Measurements from ENCODE around the gene MRFAP1L1.

DNA sequence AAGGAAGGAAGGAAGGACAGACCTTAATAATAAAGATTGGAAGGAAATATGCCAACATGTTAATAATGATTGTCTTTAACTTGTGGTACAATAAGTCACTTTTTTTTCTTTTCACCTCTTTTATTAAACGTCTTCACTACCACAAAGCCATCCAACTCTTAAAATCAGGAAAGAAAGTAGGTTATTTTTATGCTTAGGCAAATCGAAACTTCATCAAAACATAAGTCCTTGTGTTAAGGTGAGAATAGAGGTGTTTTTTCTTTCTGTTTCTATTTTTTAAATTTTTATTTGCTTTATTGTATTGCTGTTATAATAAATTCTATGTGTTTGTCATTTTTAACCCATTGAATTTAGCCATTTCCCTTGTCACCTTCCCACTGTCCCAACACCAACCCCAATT, 32.8 kb upstream of the MRFAP1L1 start:
- TF ChIP-seq EP300 (IDR thresholded peaks at IDR 0.05), result no peak
- TF ChIP-seq, protein P1, sequence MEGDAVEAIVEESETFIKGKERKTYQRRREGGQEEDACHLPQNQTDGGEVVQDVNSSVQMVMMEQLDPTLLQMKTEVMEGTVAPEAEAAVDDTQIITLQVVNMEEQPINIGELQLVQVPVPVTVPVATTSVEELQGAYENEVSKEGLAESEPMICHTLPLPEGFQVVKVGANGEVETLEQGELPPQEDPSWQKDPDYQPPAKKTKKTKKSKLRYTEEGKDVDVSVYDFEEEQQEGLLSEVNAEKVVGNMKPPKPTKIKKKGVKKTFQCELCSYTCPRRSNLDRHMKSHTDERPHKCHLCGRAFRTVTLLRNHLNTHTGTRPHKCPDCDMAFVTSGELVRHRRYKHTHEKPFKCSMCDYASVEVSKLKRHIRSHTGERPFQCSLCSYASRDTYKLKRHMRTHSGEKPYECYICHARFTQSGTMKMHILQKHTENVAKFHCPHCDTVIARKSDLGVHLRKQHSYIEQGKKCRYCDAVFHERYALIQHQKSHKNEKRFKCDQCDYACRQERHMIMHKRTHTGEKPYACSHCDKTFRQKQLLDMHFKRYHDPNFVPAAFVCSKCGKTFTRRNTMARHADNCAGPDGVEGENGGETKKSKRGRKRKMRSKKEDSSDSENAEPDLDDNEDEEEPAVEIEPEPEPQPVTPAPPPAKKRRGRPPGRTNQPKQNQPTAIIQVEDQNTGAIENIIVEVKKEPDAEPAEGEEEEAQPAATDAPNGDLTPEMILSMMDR (IDR thresholded peaks at IDR 0.05), result no peak

Data from upper lobe of left lung (tissue), 4 donors.